NCI-H2227 treated with DMSO at 0.1 percent for 48 hours (cell line): ENCODE results near the gene AOC1.
"Not testable (repeated sequence)": the region's sequence is repeated elsewhere in the genome, so short reads cannot be mapped to it uniquely, and the experiment has no call there.

Experiments used
- DNase-seq: peaks from one replicate; lab custom pipeline; 2025; lab: John Stamatoyannopoulos, UW

The AOC1 gene

DNA sequence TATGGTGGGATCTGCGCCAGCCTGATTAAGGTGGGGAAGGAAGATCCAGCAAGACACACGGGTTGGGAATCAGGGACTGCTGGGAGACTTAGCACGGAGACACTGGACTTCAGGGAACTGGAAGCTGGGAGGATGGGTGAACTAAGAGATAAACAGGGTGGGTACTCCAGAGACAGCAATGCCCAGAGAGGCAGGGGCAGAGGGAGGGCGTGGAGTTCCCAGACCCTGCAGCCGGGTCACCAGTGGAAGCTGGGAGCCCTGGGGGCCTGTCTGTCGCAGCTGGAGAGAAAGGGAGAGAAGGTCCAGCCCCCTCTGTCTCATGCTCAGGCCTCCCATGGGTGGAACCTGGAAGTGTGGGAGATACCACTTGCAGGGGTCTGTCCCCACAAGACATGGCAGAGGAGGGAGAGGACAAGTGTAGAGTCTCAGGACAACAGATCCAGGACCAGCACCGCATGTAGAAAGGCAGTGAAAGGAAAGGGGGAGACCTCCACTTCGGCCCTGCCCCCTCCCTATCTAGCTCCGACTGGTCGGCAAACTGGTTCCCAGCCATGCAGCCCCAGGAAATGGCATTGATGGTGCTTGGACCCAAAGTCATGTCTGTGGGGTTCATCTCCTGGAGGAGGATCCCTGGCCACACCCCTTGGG is 44.4 kb downstream of the AOC1 start:
- DNase-seq = no peak

DNA sequence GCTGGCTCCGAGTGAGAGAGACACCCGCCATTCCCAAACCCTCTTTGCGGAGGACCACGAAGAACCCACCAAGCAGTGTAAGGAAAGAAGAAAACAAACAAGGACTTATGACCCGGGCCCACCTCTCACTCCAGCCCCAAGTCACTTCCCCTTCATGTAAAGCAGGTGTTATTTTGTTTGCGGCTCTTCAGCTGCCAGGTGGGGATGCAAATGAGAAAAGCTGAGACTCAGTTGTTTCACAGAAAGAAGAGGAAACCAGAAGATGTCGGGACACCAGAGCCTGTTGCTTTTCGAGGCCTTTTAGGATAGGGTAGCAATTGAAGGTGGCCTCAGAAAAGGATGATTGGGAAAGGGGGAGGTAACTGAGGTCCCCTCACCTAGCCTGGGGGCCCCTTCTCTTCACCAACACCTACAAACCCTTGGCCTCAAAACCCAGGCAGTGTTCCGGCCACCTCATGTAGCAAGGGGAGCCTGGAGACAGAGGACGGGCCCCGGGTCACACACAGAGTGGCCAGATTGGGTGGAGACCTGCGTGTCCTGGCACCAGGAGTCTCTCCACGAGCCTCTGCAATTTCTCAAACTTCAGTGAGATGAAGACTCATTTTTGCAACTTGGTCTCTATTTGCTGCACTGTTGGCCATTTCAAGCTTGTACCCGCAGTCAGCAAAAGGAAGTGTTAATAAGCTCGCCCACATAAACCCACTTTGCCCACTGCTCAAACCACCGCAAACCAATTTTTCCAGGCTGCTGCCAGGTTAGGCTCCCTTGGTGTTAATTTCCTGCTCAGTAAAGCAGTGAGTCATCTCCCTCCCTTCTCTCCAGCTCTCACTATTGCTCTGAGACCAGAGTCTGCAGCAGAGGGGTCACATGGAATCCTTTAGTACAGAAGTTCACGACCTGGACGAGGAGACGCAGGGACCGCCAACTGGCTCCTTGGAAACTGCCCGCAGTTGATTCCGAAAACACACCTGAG is 45.5 kb downstream of the AOC1 start:
- DNase-seq = no peak

GRCh38 chr7:150898475-150899011 is 46.2 kb downstream of the AOC1 start:
- DNase-seq = peak; percentile 67

- no peak for DNase-seq
These were observed 48.4 kb downstream of the AOC1 start for GRCh38 chr7:150900675-150901074.

GRCh38 chr7:150901160-150902035 is 49.1 kb downstream of the AOC1 start:
- DNase-seq = peak; percentile 27

GRCh38 chr7:150902078-150903033 is 50.0 kb downstream of the AOC1 start:
- no peak for DNase-seq

DNA sequence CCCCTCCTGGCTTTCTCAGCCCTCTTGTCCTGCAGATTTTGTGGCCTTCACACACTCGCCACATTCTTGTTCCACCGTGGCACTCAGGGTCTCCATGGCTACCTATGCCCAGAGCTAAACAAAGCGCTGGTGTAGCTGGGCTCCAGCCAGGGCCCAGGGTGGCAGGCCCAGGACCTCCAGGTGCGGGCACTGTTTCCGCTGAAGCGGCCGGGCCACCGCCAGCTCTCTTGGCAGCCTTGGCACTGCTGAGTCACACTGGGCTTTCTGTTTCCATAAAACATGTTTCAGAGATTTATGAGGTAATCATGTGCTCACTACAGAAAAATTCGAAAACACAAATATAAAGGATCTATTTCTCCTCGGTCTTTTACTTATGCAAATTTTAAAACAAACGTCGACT is 51.3 kb downstream of the AOC1 start:
- DNase-seq = no peak

DNA sequence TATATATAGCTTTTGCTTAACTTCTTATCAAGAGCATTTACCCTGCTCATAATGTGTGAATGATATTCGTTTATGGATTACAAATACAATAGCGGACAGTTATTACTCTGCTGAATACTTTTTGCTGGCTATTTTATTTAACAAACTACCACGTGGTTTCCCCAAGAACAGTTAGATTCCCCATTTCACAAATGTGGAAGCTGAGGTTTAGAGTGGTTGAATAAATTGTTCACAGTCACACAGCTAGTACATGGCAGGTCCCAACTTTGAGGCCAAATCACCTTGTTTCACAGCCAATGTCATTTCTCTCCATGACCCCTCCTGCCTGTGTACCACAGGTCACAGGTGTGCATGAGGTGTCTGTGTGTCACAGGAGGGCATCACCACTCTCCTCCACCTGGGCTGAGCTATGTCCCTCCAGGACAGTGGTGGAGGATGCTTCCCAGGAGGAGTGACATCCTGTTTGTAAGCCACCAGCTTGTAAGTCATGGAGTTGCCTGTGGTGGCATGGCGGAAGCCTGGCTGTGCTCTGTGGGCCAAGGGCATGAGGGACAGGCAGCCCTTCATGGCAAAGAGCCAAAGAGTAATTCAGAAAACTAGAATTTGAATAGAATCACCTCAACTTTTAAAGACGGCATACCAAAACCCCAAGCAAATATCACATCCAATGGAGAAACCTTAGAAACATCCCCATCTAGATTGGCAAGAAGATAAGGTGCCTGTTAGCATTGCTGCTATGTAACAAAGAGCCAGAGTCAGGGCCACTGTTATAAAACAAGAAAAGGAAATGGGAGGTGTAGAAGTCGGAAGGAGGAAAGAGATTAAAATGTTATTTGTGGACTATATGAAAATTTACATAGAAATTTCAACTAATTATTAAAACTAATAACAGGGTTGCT is 51.9 kb downstream of the AOC1 start:
- no peak for DNase-seq

DNA sequence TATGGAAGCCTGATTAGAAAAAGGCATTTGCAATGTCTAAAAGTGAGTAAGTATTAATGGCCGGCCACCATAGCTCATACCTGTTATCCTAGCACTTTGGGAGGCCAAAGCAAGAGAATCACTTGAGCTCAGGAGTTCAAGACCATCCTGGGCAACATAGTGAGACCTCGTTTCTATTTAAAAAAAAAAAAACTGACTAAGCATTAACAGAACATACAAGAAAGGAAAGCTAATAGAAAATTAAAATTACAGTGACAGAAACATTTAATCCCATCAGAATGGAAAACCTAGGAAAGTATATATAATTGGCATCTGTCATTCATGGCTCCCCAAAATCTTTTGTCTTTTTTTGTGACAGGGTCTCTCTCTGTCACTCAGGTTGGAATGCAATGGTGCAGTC is 55.9 kb downstream of the AOC1 start:
- no peak for DNase-seq

- DNase-seq = no peak
These were observed 57.1 kb downstream of the AOC1 start for GRCh38 chr7:150909200-150909995.

DNA sequence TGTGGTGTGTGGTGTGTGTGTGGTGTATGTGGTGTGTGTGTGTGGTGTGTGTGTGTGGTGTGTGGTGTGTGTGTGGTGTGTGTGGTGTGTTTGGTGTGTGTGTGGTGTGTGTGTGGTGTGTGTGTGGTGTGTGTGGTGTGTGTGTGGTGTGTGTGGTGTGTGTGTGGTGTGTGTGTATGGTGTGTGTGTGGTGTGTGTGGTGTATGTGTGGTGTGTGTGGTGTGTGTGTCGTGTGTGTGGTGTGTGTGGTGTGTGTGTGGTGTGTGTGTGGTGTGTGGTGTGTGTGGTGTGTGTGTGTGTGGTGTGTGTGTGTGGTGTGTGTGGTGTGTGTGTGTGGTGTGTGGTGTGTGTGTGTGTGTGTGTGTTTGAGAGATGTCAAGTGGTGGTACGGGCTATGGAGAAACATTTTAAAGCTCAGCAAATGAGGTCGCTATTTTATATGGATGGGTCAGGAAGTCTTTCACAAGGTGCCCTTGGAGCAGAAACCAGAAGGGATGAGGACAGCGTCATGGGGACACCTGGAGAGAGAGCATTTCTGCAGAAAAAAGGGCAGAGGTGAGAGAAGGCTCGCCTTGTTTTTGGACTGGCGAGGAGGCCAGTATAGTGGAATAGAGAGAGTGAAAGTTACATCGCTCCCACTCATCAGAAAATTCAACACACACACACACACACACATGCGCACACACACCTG is 58.1 kb downstream of the AOC1 start:
- DNase-seq = not testable (repeated sequence)

DNA sequence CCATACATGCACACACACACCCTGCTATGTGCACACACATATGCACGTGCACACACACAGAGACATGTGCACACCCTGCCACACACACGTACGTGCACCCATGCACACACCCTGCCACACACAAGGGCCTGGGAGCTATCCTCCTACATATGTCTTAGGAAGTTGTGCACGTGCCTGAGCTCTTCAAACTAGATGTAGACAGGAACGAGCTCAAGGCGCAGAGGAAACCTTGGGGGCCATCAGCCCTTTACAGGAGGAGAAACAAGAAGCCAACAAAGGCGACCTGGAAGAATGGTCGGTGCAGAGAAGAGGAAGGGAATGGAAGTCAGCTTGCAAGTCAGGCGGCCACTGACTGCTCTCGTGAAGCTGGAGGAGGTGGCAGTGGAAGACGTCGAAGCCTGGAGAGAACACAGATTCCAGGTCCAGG is 58.7 kb downstream of the AOC1 start:
- DNase-seq = no peak
